OCI-LY7 (cell line): ENCODE data around the gene PTH1R. TPM values are rescaled to one million over a fixed set of nuclear protein-coding genes. Genes with fewer than 3 reads are reported as not detected.

Experiments used
- BruUV-seq: library from RNA; stranded (reverse); fragments of 400-500 nt; replicated peaks from 2 replicates; lab custom pipeline; 2021; lab: Mats Ljungman, UMichigan
- CTCF ChIA-PET: fragments of 300-600 bp; sonication (Branson Sonifier 250); formaldehyde crosslinking; loops from one replicate; lab custom pipeline; 2022; ENCODE audit warnings: antibody characterized with exemption; ENCODE audit not compliant: unreplicated experiment; lab: Charles Lee
- POLR2A ChIA-PET: fragments of 300-600 bp; sonication (Branson Sonifier 250); formaldehyde crosslinking; loops from one replicate; lab custom pipeline; 2022; ENCODE audit warnings: antibody characterized with exemption; lab: Charles Lee
- DNase-seq: peaks from one replicate; pipeline ENCODE4 v3.0.0-alpha.2; 2015; ENCODE audit warnings: low spot score
- H2AFZ ChIP-seq: fragments of 200-600 bp; sonication (generic), shearing (Covaris generic); 2 replicates; pipeline ENCODE4 v1.6.1; 2014; ENCODE audit warnings: mild to moderate bottlenecking, antibody characterized with exemption, low read length, moderate library complexity
- H3K27ac ChIP-seq: fragments of 200-600 bp; sonication (generic); 2 replicates; pipeline ENCODE4 v1.5.1; 2014; ENCODE audit warnings: mixed run types, low read depth, mild to moderate bottlenecking, moderate library complexity, low read length, inconsistent platforms; ENCODE audit not compliant: poor library complexity, severe bottlenecking
- H3K36me3 ChIP-seq: fragments of 200-600 bp; sonication (generic); 2 replicates; pipeline ENCODE4 v1.6.1; 2014; ENCODE audit warnings: mild to moderate bottlenecking, antibody characterized with exemption, low read length, moderate library complexity, mixed read lengths; ENCODE audit not compliant: insufficient read depth
- H3K4me1 ChIP-seq: fragments of 200-600 bp; sonication (generic); 2 replicates; pipeline ENCODE4 v1.5.1; 2014; ENCODE audit warnings: mild to moderate bottlenecking, low read length; ENCODE audit not compliant: insufficient read depth, poor library complexity, severe bottlenecking
- H3K4me2 ChIP-seq: fragments of 200-600 bp; sonication (generic); 2 replicates; pipeline ENCODE4 v1.6.1; 2014; ENCODE audit warnings: mild to moderate bottlenecking, low read length
- H3K4me3 ChIP-seq: fragments of 200-600 bp; sonication (generic); 2 replicates; pipeline ENCODE4 v1.5.1; 2014; ENCODE audit warnings: mild to moderate bottlenecking, low read depth, low read length; ENCODE audit not compliant: poor library complexity, severe bottlenecking
- H3K79me2 ChIP-seq: fragments of 200-600 bp; sonication (generic); 2 replicates; pipeline ENCODE4 v1.6.1; 2016; ENCODE audit warnings: low read depth, mild to moderate bottlenecking, low read length, moderate library complexity, mixed read lengths; ENCODE audit not compliant: insufficient read depth
- H3K9me2 ChIP-seq: fragments of 200-600 bp; sonication (generic); 2 replicates; pipeline ENCODE4 v1.6.1; 2016; ENCODE audit warnings: mild to moderate bottlenecking, low read length, mixed read lengths; ENCODE audit not compliant: insufficient read depth
- H3K9me3 ChIP-seq: fragments of 200-600 bp; sonication (generic); 2 replicates; pipeline ENCODE4 v1.6.1; 2014; ENCODE audit warnings: mild to moderate bottlenecking, mixed run types, low read length, mixed read lengths
- H4K20me1 ChIP-seq: fragments of 200-600 bp; sonication (generic); 2 replicates; pipeline ENCODE4 v1.6.1; 2014; ENCODE audit warnings: mild to moderate bottlenecking, antibody characterized with exemption, low read length, moderate library complexity, mixed read lengths; ENCODE audit not compliant: insufficient read depth
- EZH2phosphoT487 ChIP-seq: fragments of 200-600 bp; sonication (generic); IDR thresholded peaks from 2 replicates; pipeline ENCODE4 v1.6.1; 2018; ENCODE audit warnings: low read depth, borderline replicate concordance, mild to moderate bottlenecking, mixed run types, antibody characterized with exemption, low read length, moderate library complexity, mixed read lengths
- intact Hi-C: fragments of 100-400 bp; cut with micrococcal nuclease; formaldehyde crosslinking; loops from one replicate; pipeline ENCODE4 v1.10.0; 2022; ENCODE audit not compliant: unreplicated experiment
- total RNA-seq, 2 experiments: library from RNA; depleted of rRNA in 1 of 2; stranded (reverse); fragments of >200 nt in 1 of 2; shearing (Covaris generic) in 1 of 2; gene quantifications; 2 replicates each; pipeline ENCODE4 v1.2.3, GENCODE V29; 2014 to 2022
- TF ChIP-seq, protein P1 (sequence below): fragments of 200-600 bp; sonication (generic); conservative IDR thresholded peaks from 2 replicates; pipeline ENCODE4 v1.5.1; 2014; ENCODE audit warnings: mild to moderate bottlenecking, antibody characterized with exemption, low read length, moderate library complexity, mixed read lengths

PTH1R gene
- total RNA-seq, 2 experiments from 2014 or later, result not detected

- H3K9me3 ChIP-seq, result no peaks in the 10 kb centered on the region
- intact Hi-C loops, result no loop called here
- H3K36me3 ChIP-seq, result no peaks in the 10 kb centered on the region
- H4K20me1 ChIP-seq, result no peaks in the 10 kb centered on the region
- no peak for DNase-seq
- POLR2A ChIA-PET, result no interaction called here
- H3K9me2 ChIP-seq, result no peaks in the 10 kb centered on the region
- CTCF ChIA-PET, result no interaction called here
- TF ChIP-seq EZH2phosphoT487, result no peak
- TF ChIP-seq, protein P1, sequence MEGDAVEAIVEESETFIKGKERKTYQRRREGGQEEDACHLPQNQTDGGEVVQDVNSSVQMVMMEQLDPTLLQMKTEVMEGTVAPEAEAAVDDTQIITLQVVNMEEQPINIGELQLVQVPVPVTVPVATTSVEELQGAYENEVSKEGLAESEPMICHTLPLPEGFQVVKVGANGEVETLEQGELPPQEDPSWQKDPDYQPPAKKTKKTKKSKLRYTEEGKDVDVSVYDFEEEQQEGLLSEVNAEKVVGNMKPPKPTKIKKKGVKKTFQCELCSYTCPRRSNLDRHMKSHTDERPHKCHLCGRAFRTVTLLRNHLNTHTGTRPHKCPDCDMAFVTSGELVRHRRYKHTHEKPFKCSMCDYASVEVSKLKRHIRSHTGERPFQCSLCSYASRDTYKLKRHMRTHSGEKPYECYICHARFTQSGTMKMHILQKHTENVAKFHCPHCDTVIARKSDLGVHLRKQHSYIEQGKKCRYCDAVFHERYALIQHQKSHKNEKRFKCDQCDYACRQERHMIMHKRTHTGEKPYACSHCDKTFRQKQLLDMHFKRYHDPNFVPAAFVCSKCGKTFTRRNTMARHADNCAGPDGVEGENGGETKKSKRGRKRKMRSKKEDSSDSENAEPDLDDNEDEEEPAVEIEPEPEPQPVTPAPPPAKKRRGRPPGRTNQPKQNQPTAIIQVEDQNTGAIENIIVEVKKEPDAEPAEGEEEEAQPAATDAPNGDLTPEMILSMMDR, result no peak
- H3K4me3 ChIP-seq, result no peak overlapping the region
- no peaks in the 10 kb centered on the region for H3K79me2 ChIP-seq
- no peak overlapping the region for H2AFZ ChIP-seq
- no peak overlapping the region for H3K27ac ChIP-seq
- no peak overlapping the region for H3K4me2 ChIP-seq
- no peaks in the 10 kb centered on the region for H3K4me1 ChIP-seq
- no TSS peak for BruUV-seq
These were observed 46.2 kb upstream of the PTH1R start for GRCh38 chr3:46831316-46831715.

- Histone ChIP-seq H3K4me2 (no peak overlapping the region), H3K9me3 (no peaks in the 10 kb centered on the region), H3K36me3 (no peaks in the 10 kb centered on the region), H3K79me2 (no peaks in the 10 kb centered on the region), H3K27ac (no peak overlapping the region), H3K4me3 (no peak overlapping the region), H3K9me2 (no peaks in the 10 kb centered on the region), H2AFZ (no peak overlapping the region), H4K20me1 (no peaks in the 10 kb centered on the region), H3K4me1 (no peaks in the 10 kb centered on the region)
- ChIA-PET CTCF (no interaction called here), POLR2A (no interaction called here)
- BruUV-seq, result no TSS peak
- DNase-seq, result no peak
- TF ChIP-seq EZH2phosphoT487, result no peak
- TF ChIP-seq, protein P1, result no peak
- intact Hi-C loops, result no loop called here
These were observed 45.7 kb upstream of the PTH1R start for GRCh38 chr3:46831841-46832240.

DNA sequence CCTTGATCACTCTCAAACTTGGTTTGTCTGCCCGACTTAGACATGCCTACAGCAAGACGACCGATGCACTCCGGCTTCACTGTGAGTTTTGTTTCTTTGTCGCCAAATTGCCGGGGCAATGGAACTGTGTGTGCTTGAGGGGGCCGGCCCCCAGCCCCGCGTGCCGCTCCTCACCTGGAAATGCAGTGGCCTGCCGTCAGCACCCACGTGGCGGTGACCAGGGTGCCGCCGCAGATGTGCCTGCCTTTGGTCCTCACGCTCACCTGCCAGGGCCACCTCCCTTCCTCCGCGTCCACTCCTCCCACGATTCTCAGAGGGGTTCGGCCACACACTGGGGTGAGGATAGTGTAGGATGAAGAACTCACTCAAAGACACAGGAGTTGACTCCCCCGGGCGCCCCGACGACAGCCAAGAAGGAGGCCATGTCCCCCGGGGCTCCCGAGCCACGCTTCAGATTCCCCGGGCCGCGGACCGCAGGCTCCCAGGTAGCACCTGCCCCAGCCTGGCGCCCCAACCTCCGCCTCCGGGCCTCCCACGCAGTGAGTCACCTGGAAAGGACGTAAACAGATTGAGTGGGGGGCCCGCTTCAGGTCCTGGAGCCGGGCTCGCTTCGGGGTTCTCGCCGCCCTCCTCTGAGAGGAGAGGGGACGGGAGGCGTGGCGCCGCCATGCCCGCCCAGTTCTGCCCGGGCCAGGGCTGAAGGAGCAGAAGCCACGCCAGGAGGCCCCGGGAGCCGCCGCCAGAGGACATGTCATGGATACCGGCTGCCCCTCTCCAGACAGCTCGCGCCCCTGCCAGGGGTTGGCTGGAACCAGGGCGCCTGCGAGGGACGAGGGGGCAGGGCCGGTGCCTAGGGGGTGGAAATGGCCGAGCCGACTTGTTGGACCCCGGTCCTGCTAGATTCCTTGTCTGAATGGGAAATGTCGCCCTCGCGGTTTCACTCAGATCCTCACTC, 43.9 kb upstream of the PTH1R start:
- H3K4me2 ChIP-seq, result no peak overlapping the region
- H3K4me3 ChIP-seq, result no peak overlapping the region
- no peaks in the 10 kb centered on the region for H3K36me3 ChIP-seq
- intact Hi-C loops, result no loop called here
- H3K9me3 ChIP-seq, result peaks cover 3% of the 10 kb centered on the region; the same call in 1 of the 2 replicates
- H3K79me2 ChIP-seq, result no peaks in the 10 kb centered on the region
- H2AFZ ChIP-seq, result no peak overlapping the region
- ChIA-PET CTCF (no interaction called here), POLR2A (interaction anchor here (0.6 kb wide), 1 partner anchor 706 kb away, joined by 6 read pairs; no protein-coding TSS in a partner anchor)
- no peak overlapping the region for H3K27ac ChIP-seq
- BruUV-seq, result no TSS peak
- no peaks in the 10 kb centered on the region for H3K4me1 ChIP-seq
- H4K20me1 ChIP-seq, result no peaks in the 10 kb centered on the region
- no peak for TF ChIP-seq EZH2phosphoT487
- TF ChIP-seq, protein P1, result no peak
- DNase-seq, result no peak
- no peaks in the 10 kb centered on the region for H3K9me2 ChIP-seq
